Calu3 (cell line): ENCODE data around the gene CLIC1. TPM values are rescaled to one million over a fixed set of nuclear protein-coding genes. Genes with fewer than 3 reads are reported as not detected.

Experiments
- BruUV-seq: library from RNA; stranded (reverse); fragments of 400-500 nt; replicated peaks from 2 replicates; lab custom pipeline; 2021; lab: Mats Ljungman, UMichigan
- CTCF ChIA-PET: fragments of 300-600 bp; sonication (Branson Sonifier 250); formaldehyde crosslinking; loops from one replicate; lab custom pipeline; 2022; ENCODE audit warnings: antibody characterized with exemption; lab: Charles Lee
- DNase-seq: peaks from one replicate; pipeline ENCODE4 v3.0.0; 2022
- H3K27ac Mint-ChIP-seq: one replicate; pipeline ENCODE4 v1.8.0; 2022; ENCODE audit warnings: mixed read lengths; ENCODE audit not compliant: unreplicated experiment
- H3K27me3 Mint-ChIP-seq: one replicate; pipeline ENCODE4 v1.8.0; 2022; ENCODE audit warnings: mixed read lengths; ENCODE audit not compliant: unreplicated experiment
- H3K36me3 Mint-ChIP-seq: one replicate; pipeline ENCODE4 v1.8.0; 2022; ENCODE audit warnings: mild to moderate bottlenecking, moderate library complexity, mixed read lengths; ENCODE audit not compliant: insufficient read depth, unreplicated experiment
- H3K4me1 Mint-ChIP-seq: one replicate; pipeline ENCODE4 v1.8.0; 2022; ENCODE audit warnings: mild to moderate bottlenecking, low read depth, mixed read lengths; ENCODE audit not compliant: unreplicated experiment
- H3K4me3 Mint-ChIP-seq: one replicate; pipeline ENCODE4 v1.8.0; 2022; ENCODE audit warnings: mild to moderate bottlenecking, low read depth, moderate library complexity, mixed read lengths; ENCODE audit not compliant: unreplicated experiment
- H3K9me3 Mint-ChIP-seq: one replicate; pipeline ENCODE4 v1.8.0; 2022; ENCODE audit warnings: low read depth, mixed read lengths; ENCODE audit not compliant: unreplicated experiment
- CTCF ChIP-seq: fragments of 200-600 bp; IDR thresholded peaks from one replicate; pipeline ENCODE4 v1.8.0; 2022; ENCODE audit warnings: antibody characterized with exemption; ENCODE audit not compliant: unreplicated experiment
- intact Hi-C: fragments of 100-400 bp; cut with micrococcal nuclease; formaldehyde crosslinking; loops from one replicate; pipeline ENCODE4 v1.10.0; 2022; ENCODE audit not compliant: unreplicated experiment
- total RNA-seq: library from RNA; stranded (reverse); gene quantifications from 2 replicates; pipeline ENCODE4 v1.2.3, GENCODE V29; 2022

Gene CLIC1
- total RNA-seq, 1 experiment from 2014 or later, result 943 TPM

GRCh38 chr6:31765910-31766794 is 29.8 kb upstream of the CLIC1 start:
- peaks cover 29% of the 10 kb centered on the region for H3K36me3 Mint-ChIP-seq
- no peak overlapping the region for H3K4me3 Mint-ChIP-seq
- peaks cover 17% of the 10 kb centered on the region for H3K4me1 Mint-ChIP-seq
- no peak for DNase-seq
- H3K27me3 Mint-ChIP-seq, result no peaks in the 10 kb centered on the region
- BruUV-seq, result no TSS peak
- CTCF ChIA-PET, result no interaction called here
- no peak overlapping the region for H3K27ac Mint-ChIP-seq
- H3K9me3 Mint-ChIP-seq, result no peaks in the 10 kb centered on the region
- intact Hi-C loops, result no loop called here
- no peak for TF ChIP-seq CTCF

- H3K27ac Mint-ChIP-seq, result no peak overlapping the region
- intact Hi-C loops, result no loop called here
- TF ChIP-seq CTCF, result no peak
- no peak for DNase-seq
- H3K4me1 Mint-ChIP-seq, result peaks cover 21% of the 10 kb centered on the region
- no peaks in the 10 kb centered on the region for H3K9me3 Mint-ChIP-seq
- H3K27me3 Mint-ChIP-seq, result no peaks in the 10 kb centered on the region
- no peak overlapping the region for H3K4me3 Mint-ChIP-seq
- BruUV-seq, result no TSS peak
- peaks cover 32% of the 10 kb centered on the region for H3K36me3 Mint-ChIP-seq
- CTCF ChIA-PET, result no interaction called here
Measured at GRCh38 chr6:31765559-31765909, 29.2 kb upstream of the CLIC1 start.

- no peaks in the 10 kb centered on the region for H3K9me3 Mint-ChIP-seq
- peaks cover 40% of the 10 kb centered on the region for H3K36me3 Mint-ChIP-seq
- H3K27ac Mint-ChIP-seq, result no peak overlapping the region
- TSS peak; percentile 31 for BruUV-seq
- CTCF ChIA-PET, result no interaction called here
- intact Hi-C loops, result no loop called here
- DNase-seq, result no peak
- H3K4me3 Mint-ChIP-seq, result no peak overlapping the region
- TF ChIP-seq CTCF, result no peak
- peaks cover 18% of the 10 kb centered on the region for H3K4me1 Mint-ChIP-seq
- no peaks in the 10 kb centered on the region for H3K27me3 Mint-ChIP-seq
Measured at GRCh38 chr6:31764198-31764597, 27.9 kb upstream of the CLIC1 start.

- intact Hi-C loops, result no loop called here
- no peaks in the 10 kb centered on the region for H3K9me3 Mint-ChIP-seq
- CTCF ChIA-PET, result no interaction called here
- H3K36me3 Mint-ChIP-seq, result peaks cover 43% of the 10 kb centered on the region
- peak overlapping the region; percentile 6 for H3K27ac Mint-ChIP-seq
- no peaks in the 10 kb centered on the region for H3K27me3 Mint-ChIP-seq
- DNase-seq, result no peak
- no peak overlapping the region for H3K4me3 Mint-ChIP-seq
- H3K4me1 Mint-ChIP-seq, result peaks cover 17% of the 10 kb centered on the region
- no TSS peak for BruUV-seq
- no peak for TF ChIP-seq CTCF
Measured at GRCh38 chr6:31763619-31763940, 27.2 kb upstream of the CLIC1 start.
